Sigmoid colon (tissue), 7 donors: Measurements from ENCODE around the gene IARS1. TPM values are rescaled to one million over a fixed set of nuclear protein-coding genes. Genes with fewer than 3 reads are reported as not detected.

ENCODE experiments used
- DNase-seq: peaks from one replicate; pipeline ENCODE4 v3.0.0-alpha.2; 2019
- H3K27ac ChIP-seq, 4 donors: fragments of 200-600 bp; sonication (generic); one replicate each; pipeline ENCODE4 v1.5.1; 2016 to 2019; ENCODE audit warnings: mild to moderate bottlenecking in 1 of 4
- H3K27me3 ChIP-seq, 3 donors: fragments of 200-600 bp; sonication (generic); one replicate each; pipeline ENCODE4 v1.5.1; 2019; ENCODE audit warnings: mild to moderate bottlenecking in 1 of 3
- H3K36me3 ChIP-seq, 4 donors: fragments of 200-600 bp; sonication (generic); one replicate each; pipeline ENCODE4 v1.5.1; 2016 to 2019
- H3K4me1 ChIP-seq, 4 donors: fragments of 200-600 bp; sonication (generic); one replicate each; pipeline ENCODE4 v1.5.1; 2017 to 2019
- H3K4me3 ChIP-seq, 4 donors: fragments of 200-600 bp; sonication (generic); one replicate each; pipeline ENCODE4 v1.5.1; 2017 to 2019; ENCODE audit warnings: mild to moderate bottlenecking in 2 of 4, moderate library complexity in 1 of 4
- H3K9me3 ChIP-seq, 4 donors: fragments of 200-600 bp in 3 of 4; sonication (generic) in 3 of 4; one replicate each; pipeline versions ENCODE4 v1.5.1 to v1.6.1; 2013 to 2019
- EP300 ChIP-seq, 4 donors: sonication (generic); formaldehyde crosslinking; IDR thresholded peaks; one replicate each; pipeline ENCODE4 v1.6.1; 2017; ENCODE audit warnings: antibody characterized with exemption in 4 of 4
- POLR2A ChIP-seq, 2 donors: fragments of 450-650 bp; IDR thresholded peaks; one replicate each; pipeline ENCODE4 v1.6.1; 2016; ENCODE audit warnings: antibody characterized with exemption in 2 of 2, mild to moderate bottlenecking in 2 of 2, moderate library complexity in 2 of 2
- POLR2AphosphoS5 ChIP-seq, 4 donors: sonication (generic); formaldehyde crosslinking; IDR thresholded peaks; one replicate each; pipeline ENCODE4 v1.6.1; 2017; ENCODE audit warnings: antibody characterized with exemption in 4 of 4
- WGBS, 2 donors: extraction: QIAGEN DNeasy Blood & Tissue Kit; methylation state at CpG; one replicate each; pipeline ENCODE4 v1.1.7; 2013; 5-methylcytosine and 5-hydroxymethylcytosine counted together
- intact Hi-C: fragments of 100-400 bp; cut with DNase I; formaldehyde crosslinking; loops from one replicate; pipeline ENCODE4 v1.15.1; 2023
- polyA plus RNA-seq, 3 donors: library from polyadenylated mRNA; stranded (reverse); fragments of 200-250 nt; gene quantifications; one replicate each; pipeline ENCODE4 v1.2.3, GENCODE V29; 2013
- total RNA-seq, 4 donors: library from RNA; depleted of rRNA; stranded (reverse); fragments of >200 nt; gene quantifications; one replicate each; pipeline ENCODE4 v1.1.0, GENCODE V29; 2016
- TF ChIP-seq, protein P1 (sequence below), 4 experiments: fragments of 450-650 bp in 3 of 4; fragments of 200-600 bp in 1 of 4; IDR thresholded peaks; one replicate each; pipeline ENCODE4 v1.5.1; 2016 to 2019; ENCODE audit warnings: antibody characterized with exemption in 4 of 4, mild to moderate bottlenecking in 3 of 4, moderate library complexity in 2 of 4
- donor health status: healthy with polysubstance abuse.
- donor health status: Bipolar disorder and iron deficiency.
- donor health status: healthy.

The IARS1 gene
- total and polyA plus RNA-seq, 7 donors: 9.0 to 62.4 (median 61.4) TPM

DNA sequence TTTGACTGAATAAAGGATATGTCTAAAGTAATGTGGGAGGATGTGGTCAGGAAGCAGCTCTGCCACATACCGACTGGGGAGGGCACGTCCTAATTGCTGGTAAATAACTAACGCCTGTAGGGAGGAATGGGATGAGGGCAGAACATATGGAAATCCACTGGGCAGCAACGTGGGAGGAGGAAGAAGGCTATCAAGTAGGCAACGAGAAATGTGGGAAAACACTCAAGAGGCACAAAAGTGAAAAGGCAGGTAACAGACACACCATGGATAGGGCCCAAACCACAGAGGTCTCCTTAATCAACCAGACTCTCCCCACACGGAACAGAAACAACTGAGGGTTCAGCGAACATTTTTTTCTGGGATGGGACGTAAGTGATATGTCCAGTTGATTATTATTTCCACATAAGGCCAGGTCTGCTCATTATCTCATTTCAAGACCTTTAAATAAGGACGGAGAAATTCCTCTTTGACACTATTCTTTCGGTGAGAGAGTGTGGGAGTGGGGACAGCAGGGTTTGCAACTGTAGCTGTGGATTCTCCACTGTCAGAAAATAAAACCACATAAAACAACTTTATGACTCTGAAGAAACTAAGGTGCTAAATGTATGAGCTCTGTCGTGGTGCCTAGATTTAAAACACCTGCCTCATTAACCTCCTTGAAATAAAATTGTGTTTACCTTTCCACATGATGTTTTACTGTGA is 17.0 kb downstream of the IARS1 start:
- DNase-seq: no peak
- no peaks in the 10 kb centered on the region for H3K27me3 ChIP-seq
- no peaks in the 10 kb centered on the region for H3K9me3 ChIP-seq
- H3K36me3 ChIP-seq: peaks cover 0 to 99% (median 48%) of the 10 kb centered on the region in 4 donors
- H3K4me1 ChIP-seq: no peaks in the 10 kb centered on the region
- H3K27ac ChIP-seq: no peak overlapping the region
- WGBS, 2 donors: 60 to 74% methylated on average over 11 of the region's 11 CpGs
- TF ChIP-seq, protein P1, sequence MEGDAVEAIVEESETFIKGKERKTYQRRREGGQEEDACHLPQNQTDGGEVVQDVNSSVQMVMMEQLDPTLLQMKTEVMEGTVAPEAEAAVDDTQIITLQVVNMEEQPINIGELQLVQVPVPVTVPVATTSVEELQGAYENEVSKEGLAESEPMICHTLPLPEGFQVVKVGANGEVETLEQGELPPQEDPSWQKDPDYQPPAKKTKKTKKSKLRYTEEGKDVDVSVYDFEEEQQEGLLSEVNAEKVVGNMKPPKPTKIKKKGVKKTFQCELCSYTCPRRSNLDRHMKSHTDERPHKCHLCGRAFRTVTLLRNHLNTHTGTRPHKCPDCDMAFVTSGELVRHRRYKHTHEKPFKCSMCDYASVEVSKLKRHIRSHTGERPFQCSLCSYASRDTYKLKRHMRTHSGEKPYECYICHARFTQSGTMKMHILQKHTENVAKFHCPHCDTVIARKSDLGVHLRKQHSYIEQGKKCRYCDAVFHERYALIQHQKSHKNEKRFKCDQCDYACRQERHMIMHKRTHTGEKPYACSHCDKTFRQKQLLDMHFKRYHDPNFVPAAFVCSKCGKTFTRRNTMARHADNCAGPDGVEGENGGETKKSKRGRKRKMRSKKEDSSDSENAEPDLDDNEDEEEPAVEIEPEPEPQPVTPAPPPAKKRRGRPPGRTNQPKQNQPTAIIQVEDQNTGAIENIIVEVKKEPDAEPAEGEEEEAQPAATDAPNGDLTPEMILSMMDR (IDR thresholded peaks at IDR 0.05): no peak
- no peak for TF ChIP-seq POLR2AphosphoS5 (IDR thresholded peaks at IDR 0.05)
- TF ChIP-seq POLR2A (IDR thresholded peaks at IDR 0.05): no peak
- TF ChIP-seq EP300 (IDR thresholded peaks at IDR 0.05): no peak
- no peak overlapping the region for H3K4me3 ChIP-seq
- intact Hi-C loops: loop anchor here (5.0 kb wide), 1 partner anchor 34 kb away; no protein-coding TSS in a partner anchor

DNA sequence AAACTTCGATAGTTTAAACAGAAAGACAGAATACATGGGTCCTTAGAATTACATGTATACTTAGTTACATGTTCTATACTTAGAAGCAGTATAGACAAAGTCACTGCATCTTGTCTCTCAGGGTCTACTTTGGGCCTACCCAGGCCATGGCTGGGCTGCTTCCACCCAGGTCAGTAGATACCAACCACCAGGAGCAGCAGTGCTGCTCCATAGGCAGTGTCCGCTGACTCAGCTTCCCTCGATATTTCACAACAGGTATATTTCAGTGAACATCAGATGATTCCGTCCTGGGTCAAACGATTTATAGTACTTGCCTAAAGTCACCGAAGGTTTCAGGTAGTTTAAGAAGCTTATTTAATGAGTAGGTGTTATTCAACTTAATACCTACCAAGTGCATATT is 18.0 kb downstream of the IARS1 start:
- TF ChIP-seq POLR2AphosphoS5 (IDR thresholded peaks at IDR 0.05): no peak
- TF ChIP-seq, protein P1 (IDR thresholded peaks at IDR 0.05): no peak
- TF ChIP-seq EP300 (IDR thresholded peaks at IDR 0.05): no peak
- no peak for TF ChIP-seq POLR2A (IDR thresholded peaks at IDR 0.05)
- H3K36me3 ChIP-seq: peaks cover 0 to 100% (median 53%) of the 10 kb centered on the region in 4 donors
- WGBS, 2 donors: 94% methylated on average over 6 of the region's 6 CpGs
- no peaks in the 10 kb centered on the region for H3K9me3 ChIP-seq
- DNase-seq: no peak
- H3K4me1 ChIP-seq: no peaks in the 10 kb centered on the region
- H3K27ac ChIP-seq: no peak overlapping the region
- no peaks in the 10 kb centered on the region for H3K27me3 ChIP-seq
- no peak overlapping the region for H3K4me3 ChIP-seq
- intact Hi-C loops: loop anchor here (5.0 kb wide), 1 partner anchor 33 kb away; no protein-coding TSS in a partner anchor

DNA sequence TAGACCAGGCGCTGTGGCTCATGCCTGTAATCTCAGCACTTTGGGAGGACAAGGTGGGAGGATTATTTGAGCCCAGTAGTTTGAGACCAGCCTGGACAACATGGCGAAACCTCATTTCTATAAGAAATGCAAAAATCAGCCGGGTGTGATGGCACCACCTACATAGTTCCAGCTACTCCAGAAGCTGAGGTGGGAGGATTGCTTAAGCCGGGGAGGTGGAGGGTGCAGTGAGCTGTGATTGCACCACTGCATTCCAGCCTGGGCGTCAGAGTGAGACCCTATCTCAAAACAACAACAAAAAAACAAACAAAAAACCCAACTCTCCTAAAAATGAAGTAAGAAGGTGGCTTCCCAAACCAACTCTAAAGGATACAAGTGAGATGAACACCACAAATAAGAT is 23.0 kb downstream of the IARS1 start:
- Histone ChIP-seq H3K27me3 (no peaks in the 10 kb centered on the region), H3K9me3 (no peaks in the 10 kb centered on the region), H3K4me3 (no peak overlapping the region), H3K4me1 (no peaks in the 10 kb centered on the region), H3K27ac (no peak overlapping the region), H3K36me3 (peaks cover 9 to 100% (median 65%) of the 10 kb centered on the region in 4 donors)
- no peak for DNase-seq
- WGBS, 2 donors: 96% methylated on average over 5 of the region's 5 CpGs
- intact Hi-C loops: no loop called here
- TF ChIP-seq POLR2A (IDR thresholded peaks at IDR 0.05): no peak
- TF ChIP-seq, protein P1 (IDR thresholded peaks at IDR 0.05): no peak
- TF ChIP-seq EP300 (IDR thresholded peaks at IDR 0.05): no peak
- no peak for TF ChIP-seq POLR2AphosphoS5 (IDR thresholded peaks at IDR 0.05)

DNA sequence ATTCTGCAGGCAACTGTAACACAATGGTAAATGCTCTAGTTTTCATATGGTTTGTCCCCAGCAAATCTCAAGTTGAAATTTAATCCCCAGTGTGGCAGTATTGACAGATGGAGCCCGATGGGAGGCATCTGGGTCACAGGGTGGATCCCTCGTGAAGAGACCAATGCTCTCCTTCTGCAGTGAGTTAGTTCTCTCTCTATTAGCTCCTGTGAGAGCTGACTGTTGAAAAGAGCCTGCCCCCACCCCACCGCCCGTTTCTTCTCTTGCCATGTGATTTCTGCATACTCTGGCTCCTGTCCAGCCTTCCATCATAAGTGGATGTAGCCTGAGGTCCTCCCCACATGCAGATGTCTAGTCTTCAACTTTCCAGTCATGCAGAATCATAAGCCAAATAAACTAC is 27.0 kb downstream of the IARS1 start:
- no peaks in the 10 kb centered on the region for H3K4me1 ChIP-seq
- no peak overlapping the region for H3K27ac ChIP-seq
- no peak for DNase-seq
- H3K27me3 ChIP-seq: no peaks in the 10 kb centered on the region
- WGBS, 2 donors: 82 to 83% methylated on average over 4 of the region's 4 CpGs
- no peaks in the 10 kb centered on the region for H3K9me3 ChIP-seq
- no peak for TF ChIP-seq POLR2A (IDR thresholded peaks at IDR 0.05)
- no peak for TF ChIP-seq EP300 (IDR thresholded peaks at IDR 0.05)
- TF ChIP-seq POLR2AphosphoS5 (IDR thresholded peaks at IDR 0.05): no peak
- TF ChIP-seq, protein P1 (IDR thresholded peaks at IDR 0.05): no peak
- intact Hi-C loops: no loop called here
- no peak overlapping the region for H3K4me3 ChIP-seq
- peaks cover 36 to 100% (median 82%) of the 10 kb centered on the region in 4 donors for H3K36me3 ChIP-seq
